H1 (cell line): ENCODE measurements around the gene JOSD1.

Experiments used
- GABPA ChIP-seq: IDR thresholded peaks from 2 replicates; pipeline ENCODE4 v1.6.1; 2011; ENCODE audit warnings: mild to moderate bottlenecking, low read length, moderate library complexity, borderline replicate concordance; ENCODE audit not compliant: insufficient read depth
- SP1 ChIP-seq: IDR thresholded peaks from 2 replicates; pipeline ENCODE4 v1.6.1; 2011; ENCODE audit warnings: low read depth, low read length
- SUZ12 ChIP-seq: fragments of 200-600 bp; sonication (generic); IDR thresholded peaks from 2 replicates; pipeline ENCODE4 v1.6.1; 2012; ENCODE audit warnings: mild to moderate bottlenecking, inconsistent platforms, low read length, moderate library complexity, mixed read lengths

- TF ChIP-seq GABPA = no peak
- no peak for TF ChIP-seq SP1
- no peak for TF ChIP-seq SUZ12
These were observed 34.9 kb upstream of the JOSD1 start for GRCh38 chr22:38735465-38736256.
